ENCODE measurements around the gene DEFB113. TPM values are rescaled to one million over a fixed set of nuclear protein-coding genes. Genes with fewer than 3 reads are reported as not detected.

The DEFB113 gene
- total and polyA plus RNA-seq, 2 of the 4 experiments (the other 2 are of a cell fraction) = not detected

DNA sequence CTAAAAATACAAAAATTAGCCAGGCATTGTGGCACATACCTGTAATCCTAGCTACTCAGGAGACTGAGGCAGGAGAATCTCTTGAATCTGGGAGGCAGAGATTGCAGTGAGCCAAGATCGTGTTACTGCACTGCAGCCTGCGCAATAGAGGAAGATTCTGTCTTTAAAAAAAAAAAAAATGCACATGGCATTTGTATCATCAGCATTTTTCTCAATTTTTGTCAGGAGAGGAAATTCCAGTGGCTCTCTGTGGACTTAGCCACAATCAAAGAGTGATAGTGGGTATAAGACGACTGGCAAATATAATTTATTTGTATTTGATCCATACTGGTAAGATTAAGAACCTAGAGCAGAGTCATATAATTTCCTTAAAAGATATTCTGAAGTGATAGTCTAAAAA, 34.0 kb downstream of the DEFB113 start:
- Histone ChIP-seq H3K4me3 (ENCODE audit: insufficient read depth, low read depth, low read length) (no peak overlapping the region), H3K56ac (ENCODE audit: extremely low read depth, insufficient read depth, low read length) (no peak overlapping the region), H3K23ac (ENCODE audit: low read depth, low read length) (no peak overlapping the region), H3K27ac (ENCODE audit: insufficient read depth, low read length) (no peak overlapping the region), H2BK20ac (ENCODE audit: low read depth, low read length) (no peak overlapping the region), H3K79me1 (ENCODE audit: low read depth in 1 of 2, low read length in 2 of 2) (no peaks in the 10 kb centered on the region), H2BK15ac (ENCODE audit: low read depth, low read length) (no peak overlapping the region), H2AK9ac (replicated peaks; ENCODE audit: low read depth, low read length, poor library complexity) (no peak overlapping the region), H3K36me3 (ENCODE audit: control insufficient read depth, insufficient read depth, low read length) (no peaks in the 10 kb centered on the region), H4K8ac (ENCODE audit: low read depth in 2 of 2, low read length in 2 of 2) (no peak overlapping the region), H2BK5ac (ENCODE audit: low read depth, low read length, poor library complexity, severe bottlenecking) (no peak overlapping the region), H2AK5ac (ENCODE audit: low read depth, low read length) (no peak overlapping the region), H3K9me3 (ENCODE audit: control insufficient read depth, insufficient read depth, low read length) (no peaks in the 10 kb centered on the region), H3K27me3 (ENCODE audit: control insufficient read depth, insufficient read depth, low read length) (no peaks in the 10 kb centered on the region), H2AFZ (replicated peaks; ENCODE audit: low read length, poor library complexity) (no peak overlapping the region), H4K20me1 (ENCODE audit: insufficient read depth, low read length) (no peaks in the 10 kb centered on the region), H3K9ac (ENCODE audit: low read depth, low read length) (no peak overlapping the region), H3K4ac (ENCODE audit: low read depth, low read length) (no peak overlapping the region), H3K4me2 (ENCODE audit: low read depth, low read length) (no peak overlapping the region), H3K18ac (ENCODE audit: low read depth, low read length) (no peak overlapping the region), H4K91ac (ENCODE audit: insufficient read depth, low read depth, low read length) (no peak overlapping the region), H2BK120ac (ENCODE audit: low read depth, low read length) (no peak overlapping the region), H3K9me1 (ENCODE audit: insufficient read depth, low read length) (no peaks in the 10 kb centered on the region), H3K14ac (replicated peaks; ENCODE audit: low read depth, low read length) (no peak overlapping the region), H3K4me1 (ENCODE audit: control insufficient read depth, insufficient read depth, low read length) (no peaks in the 10 kb centered on the region), H4K5ac (ENCODE audit: low read depth, low read length) (no peak overlapping the region)
- in situ Hi-C loops (cut with MboI; ENCODE audit: low sequenced_read_pairs) (no loop called here), dilution Hi-C loops (cut with HindIII; ENCODE audit: low sequenced_read_pairs, unreplicated experiment) (no loop called here), intact Hi-C loops (cut with micrococcal nuclease) (no loop called here)
- no peak for TF ChIP-seq RFX5 (IDR thresholded peaks at IDR 0.05; ENCODE audit: low read depth, low read length)
- TF ChIP-seq POLR2A (IDR thresholded peaks at IDR 0.05; ENCODE audit: low read depth, low read length) = no peak
- TF ChIP-seq SMC3 (IDR thresholded peaks at IDR 0.05; ENCODE audit: low read depth, low read length) = no peak
- TF ChIP-seq, protein P1, sequence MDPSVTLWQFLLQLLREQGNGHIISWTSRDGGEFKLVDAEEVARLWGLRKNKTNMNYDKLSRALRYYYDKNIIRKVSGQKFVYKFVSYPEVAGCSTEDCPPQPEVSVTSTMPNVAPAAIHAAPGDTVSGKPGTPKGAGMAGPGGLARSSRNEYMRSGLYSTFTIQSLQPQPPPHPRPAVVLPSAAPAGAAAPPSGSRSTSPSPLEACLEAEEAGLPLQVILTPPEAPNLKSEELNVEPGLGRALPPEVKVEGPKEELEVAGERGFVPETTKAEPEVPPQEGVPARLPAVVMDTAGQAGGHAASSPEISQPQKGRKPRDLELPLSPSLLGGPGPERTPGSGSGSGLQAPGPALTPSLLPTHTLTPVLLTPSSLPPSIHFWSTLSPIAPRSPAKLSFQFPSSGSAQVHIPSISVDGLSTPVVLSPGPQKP (IDR thresholded peaks at IDR 0.05; ENCODE audit: borderline replicate concordance, low read depth, low read length) = no peak
- TF ChIP-seq MAZ (IDR thresholded peaks at IDR 0.05; ENCODE audit: borderline replicate concordance, low read depth, low read length) = no peak
- ChIA-PET CTCF (no interaction called here), POLR2A (ENCODE audit: unreplicated experiment) (no interaction called here)
- ATAC-seq (ENCODE audit: low read depth) (no peak), DNase-seq (no peak)
- BruUV-seq (replicated peaks) = no TSS peak
- no CpG with 5 or more reads among the region's 3 CpGs for WGBS, 2 experiments (ENCODE audit: extremely low coverage in 2 of 2, insufficient read length in 1 of 2)
